Erythroblast (primary cell): Measurements from ENCODE around the gene KLHL36.

Source experiments
- GATA1 ChIP-seq: IDR thresholded peaks from 2 replicates; pipeline ENCODE4 v1.6.1; 2011; ENCODE audit warnings: low read depth, mild to moderate bottlenecking, control low read depth, low read length, moderate library complexity
- POLR2A ChIP-seq: IDR thresholded peaks from 2 replicates; pipeline ENCODE4 v1.6.1; 2011; ENCODE audit warnings: mild to moderate bottlenecking, low read length

DNA sequence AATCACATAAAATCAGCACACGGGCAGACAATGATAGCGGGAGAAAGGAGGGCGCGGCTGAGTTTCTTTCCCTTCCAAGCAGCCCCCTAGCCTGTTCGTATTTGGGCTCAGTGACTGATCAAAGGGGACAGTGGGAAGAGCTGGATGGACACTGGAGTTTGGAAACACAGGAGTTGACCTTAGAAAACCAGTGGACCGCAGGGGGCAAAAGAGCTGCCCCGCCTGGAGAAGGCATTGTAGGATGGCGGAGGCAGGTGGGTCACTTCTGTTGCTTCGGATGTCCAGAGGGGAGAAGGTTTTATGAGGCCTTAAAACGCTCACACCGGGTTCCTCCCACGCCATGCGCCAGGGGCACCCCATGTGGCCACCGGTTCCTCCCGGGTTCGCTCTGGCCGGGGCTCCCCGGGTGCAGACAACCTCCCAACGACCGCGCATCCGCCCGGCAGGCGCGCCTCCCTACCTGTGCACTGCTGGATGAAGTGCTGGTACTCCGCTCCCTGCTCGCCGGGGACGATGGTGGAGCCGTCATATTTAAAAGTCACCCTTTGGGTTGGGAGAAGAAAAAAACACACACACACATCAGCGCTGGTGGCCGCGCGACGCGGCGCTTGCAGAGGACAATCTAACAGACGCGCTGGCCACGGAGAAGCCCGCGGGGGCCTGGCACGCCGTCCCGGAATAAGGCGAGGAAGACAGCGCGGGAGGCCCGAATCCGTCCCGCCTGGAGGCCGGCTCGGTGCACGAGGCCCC is 31.1 kb upstream of the KLHL36 start:
- TF ChIP-seq POLR2A (no peak), GATA1 (no peak)
